ENCODE data around the gene FOXN3.

DNA sequence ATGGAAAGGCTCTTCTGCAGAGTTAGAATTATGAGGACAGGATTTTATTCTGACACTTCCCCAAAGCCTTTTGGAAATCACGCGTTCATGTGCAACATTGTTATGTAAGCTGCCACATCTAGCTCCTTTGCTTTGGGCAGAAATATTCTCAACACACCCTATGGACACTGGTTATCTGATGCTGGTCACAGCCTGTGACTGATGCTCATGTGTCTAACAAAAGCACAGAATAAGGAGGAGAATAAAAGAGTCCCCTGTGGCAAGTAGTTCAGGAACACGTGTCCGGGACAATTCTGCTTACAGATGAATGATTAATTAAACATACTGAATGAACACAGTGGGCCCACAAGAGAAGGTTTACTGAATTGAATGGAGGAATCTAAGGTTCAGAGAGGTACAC is 22.1 kb downstream of the FOXN3 start:
- TF ChIP-seq, protein P1, sequence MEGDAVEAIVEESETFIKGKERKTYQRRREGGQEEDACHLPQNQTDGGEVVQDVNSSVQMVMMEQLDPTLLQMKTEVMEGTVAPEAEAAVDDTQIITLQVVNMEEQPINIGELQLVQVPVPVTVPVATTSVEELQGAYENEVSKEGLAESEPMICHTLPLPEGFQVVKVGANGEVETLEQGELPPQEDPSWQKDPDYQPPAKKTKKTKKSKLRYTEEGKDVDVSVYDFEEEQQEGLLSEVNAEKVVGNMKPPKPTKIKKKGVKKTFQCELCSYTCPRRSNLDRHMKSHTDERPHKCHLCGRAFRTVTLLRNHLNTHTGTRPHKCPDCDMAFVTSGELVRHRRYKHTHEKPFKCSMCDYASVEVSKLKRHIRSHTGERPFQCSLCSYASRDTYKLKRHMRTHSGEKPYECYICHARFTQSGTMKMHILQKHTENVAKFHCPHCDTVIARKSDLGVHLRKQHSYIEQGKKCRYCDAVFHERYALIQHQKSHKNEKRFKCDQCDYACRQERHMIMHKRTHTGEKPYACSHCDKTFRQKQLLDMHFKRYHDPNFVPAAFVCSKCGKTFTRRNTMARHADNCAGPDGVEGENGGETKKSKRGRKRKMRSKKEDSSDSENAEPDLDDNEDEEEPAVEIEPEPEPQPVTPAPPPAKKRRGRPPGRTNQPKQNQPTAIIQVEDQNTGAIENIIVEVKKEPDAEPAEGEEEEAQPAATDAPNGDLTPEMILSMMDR (IDR thresholded peaks at IDR 0.05), result no peak
- TF ChIP-seq POLR2AphosphoS5 (IDR thresholded peaks at IDR 0.05), result no peak
